Stimulated activated naive CD8-positive, alpha-beta T cell treated with anti-CD3 and anti-CD28 coated beads, Interleukin-15, amount 100 ng/mL, for 72 hours (primary cell): ENCODE measurements around the gene DRGX.

Experiments
- ATAC-seq: fragments of 150-1000 bp; cut with Tn5 transposase; 2 replicates; pipeline ENCODE4 v1.10.0; 2021; ENCODE audit warnings: mild to moderate bottlenecking, moderate library complexity
- DNase-seq, 2 donors: peaks; one replicate each; pipeline ENCODE4 v3.0.0; 2021 to 2022
- H3K27ac Mint-ChIP-seq, 2 donors: one replicate each; pipeline ENCODE4 v1.8.0; 2022; ENCODE audit warnings: mild to moderate bottlenecking in 2 of 2, mixed read lengths in 2 of 2, moderate library complexity in 2 of 2
- H3K27me3 Mint-ChIP-seq: one replicate; pipeline ENCODE4 v1.8.0; 2022; ENCODE audit warnings: mixed read lengths
- H3K4me1 Mint-ChIP-seq: one replicate; pipeline ENCODE4 v1.8.0; 2022; ENCODE audit warnings: mild to moderate bottlenecking, mixed read lengths
- H3K4me3 Mint-ChIP-seq, 2 donors: one replicate each; pipeline ENCODE4 v1.8.0; 2022; ENCODE audit warnings: mild to moderate bottlenecking in 2 of 2, mixed read lengths in 2 of 2, moderate library complexity in 1 of 2
- H3K9me3 Mint-ChIP-seq, 2 donors: one replicate each; pipeline ENCODE4 v1.8.0; 2022; ENCODE audit warnings: mixed read lengths in 2 of 2

Gene DRGX

GRCh38 chr10:49377256-49377655, 18.6 kb downstream of the DRGX start:
- no peak overlapping the region for H3K4me3 Mint-ChIP-seq
- ATAC-seq (no peak), DNase-seq (no peak)
- H3K27ac Mint-ChIP-seq, result no peak overlapping the region
- H3K4me1 Mint-ChIP-seq, result no peaks in the 10 kb centered on the region
- peaks cover 27% of the 10 kb centered on the region for H3K27me3 Mint-ChIP-seq
- no peaks in the 10 kb centered on the region for H3K9me3 Mint-ChIP-seq

GRCh38 chr10:49375611-49376010, 20.3 kb downstream of the DRGX start:
- Mint-ChIP-seq H3K4me1 (no peaks in the 10 kb centered on the region), H3K4me3 (no peak overlapping the region), H3K27me3 (peaks cover 20% of the 10 kb centered on the region), H3K9me3 (no peaks in the 10 kb centered on the region), H3K27ac (no peak overlapping the region)
- ATAC-seq (no peak), DNase-seq (no peak)

GRCh38 chr10:49374740-49375139, 21.1 kb downstream of the DRGX start:
- no peaks in the 10 kb centered on the region for H3K9me3 Mint-ChIP-seq
- peak overlapping the region in 1 of 2 donors; percentile 45 for H3K27ac Mint-ChIP-seq
- peaks cover 26% of the 10 kb centered on the region for H3K27me3 Mint-ChIP-seq
- no peak for DNase-seq
- H3K4me1 Mint-ChIP-seq, result no peaks in the 10 kb centered on the region
- ATAC-seq, result no peak
- no peak overlapping the region for H3K4me3 Mint-ChIP-seq

- H3K9me3 Mint-ChIP-seq, result no peaks in the 10 kb centered on the region
- H3K4me1 Mint-ChIP-seq, result no peaks in the 10 kb centered on the region
- H3K27me3 Mint-ChIP-seq, result peaks cover 26% of the 10 kb centered on the region
- DNase-seq, result no peak
- H3K4me3 Mint-ChIP-seq, result no peak overlapping the region
- no peak for ATAC-seq
- no peak overlapping the region for H3K27ac Mint-ChIP-seq
Measured at GRCh38 chr10:49373361-49373760, 22.5 kb downstream of the DRGX start.

- Mint-ChIP-seq H3K27ac (no peak overlapping the region), H3K4me1 (no peaks in the 10 kb centered on the region), H3K27me3 (peaks cover 24% of the 10 kb centered on the region), H3K9me3 (no peaks in the 10 kb centered on the region), H3K4me3 (no peak overlapping the region)
- ATAC-seq, result no peak
- DNase-seq, result no peak
Measured at GRCh38 chr10:49371967-49372366, 23.9 kb downstream of the DRGX start.

GRCh38 chr10:49370326-49371100, 25.4 kb downstream of the DRGX start:
- no peaks in the 10 kb centered on the region for H3K4me1 Mint-ChIP-seq
- H3K4me3 Mint-ChIP-seq, result no peak overlapping the region
- H3K9me3 Mint-ChIP-seq, result no peaks in the 10 kb centered on the region
- no peak for ATAC-seq
- no peak for DNase-seq
- no peak overlapping the region for H3K27ac Mint-ChIP-seq
- peaks cover 10% of the 10 kb centered on the region for H3K27me3 Mint-ChIP-seq

GRCh38 chr10:49369216-49370162, 26.4 kb downstream of the DRGX start:
- H3K27ac Mint-ChIP-seq, result no peak overlapping the region
- no peak overlapping the region for H3K4me3 Mint-ChIP-seq
- no peaks in the 10 kb centered on the region for H3K4me1 Mint-ChIP-seq
- DNase-seq (no peak), ATAC-seq (no peak)
- H3K27me3 Mint-ChIP-seq, result peaks cover 8% of the 10 kb centered on the region
- no peaks in the 10 kb centered on the region for H3K9me3 Mint-ChIP-seq

GRCh38 chr10:49368256-49368655, 27.6 kb downstream of the DRGX start:
- Mint-ChIP-seq H3K4me3 (no peak overlapping the region), H3K27me3 (peaks cover 8% of the 10 kb centered on the region), H3K27ac (peak overlapping the region in 1 of 2 donors; percentile 43), H3K4me1 (no peaks in the 10 kb centered on the region), H3K9me3 (no peaks in the 10 kb centered on the region)
- ATAC-seq (no peak), DNase-seq (no peak)

GRCh38 chr10:49367600-49367999, 28.3 kb downstream of the DRGX start:
- DNase-seq (no peak), ATAC-seq (no peak)
- no peaks in the 10 kb centered on the region for H3K4me1 Mint-ChIP-seq
- H3K9me3 Mint-ChIP-seq, result no peaks in the 10 kb centered on the region
- peaks cover 12% of the 10 kb centered on the region for H3K27me3 Mint-ChIP-seq
- H3K4me3 Mint-ChIP-seq, result no peak overlapping the region
- no peak overlapping the region for H3K27ac Mint-ChIP-seq

GRCh38 chr10:49366460-49366859, 29.4 kb downstream of the DRGX start:
- ATAC-seq, result no peak
- H3K27ac Mint-ChIP-seq, result no peak overlapping the region
- DNase-seq, result no peak
- H3K9me3 Mint-ChIP-seq, result no peaks in the 10 kb centered on the region
- H3K27me3 Mint-ChIP-seq, result peaks cover 15% of the 10 kb centered on the region
- no peak overlapping the region for H3K4me3 Mint-ChIP-seq
- no peaks in the 10 kb centered on the region for H3K4me1 Mint-ChIP-seq

- no peaks in the 10 kb centered on the region for H3K4me1 Mint-ChIP-seq
- no peak overlapping the region for H3K4me3 Mint-ChIP-seq
- H3K27ac Mint-ChIP-seq, result no peak overlapping the region
- H3K27me3 Mint-ChIP-seq, result peaks cover 15% of the 10 kb centered on the region
- DNase-seq (no peak), ATAC-seq (no peak)
- H3K9me3 Mint-ChIP-seq, result no peaks in the 10 kb centered on the region
Measured at GRCh38 chr10:49365675-49366415, 30.0 kb downstream of the DRGX start.

- Mint-ChIP-seq H3K4me1 (no peaks in the 10 kb centered on the region), H3K27me3 (peaks cover 9% of the 10 kb centered on the region), H3K9me3 (no peaks in the 10 kb centered on the region), H3K4me3 (no peak overlapping the region), H3K27ac (no peak overlapping the region)
- ATAC-seq (no peak), DNase-seq (no peak)
Measured at GRCh38 chr10:49365275-49365674, 30.6 kb downstream of the DRGX start.

GRCh38 chr10:49364747-49365146, 31.1 kb downstream of the DRGX start:
- no peak overlapping the region for H3K4me3 Mint-ChIP-seq
- no peaks in the 10 kb centered on the region for H3K9me3 Mint-ChIP-seq
- H3K27ac Mint-ChIP-seq, result no peak overlapping the region
- no peaks in the 10 kb centered on the region for H3K4me1 Mint-ChIP-seq
- H3K27me3 Mint-ChIP-seq, result peaks cover 7% of the 10 kb centered on the region
- DNase-seq (no peak), ATAC-seq (no peak)

GRCh38 chr10:49364051-49364450, 31.8 kb downstream of the DRGX start:
- Mint-ChIP-seq H3K9me3 (no peaks in the 10 kb centered on the region), H3K4me1 (no peaks in the 10 kb centered on the region), H3K27ac (no peak overlapping the region), H3K27me3 (peaks cover 10% of the 10 kb centered on the region), H3K4me3 (no peak overlapping the region)
- DNase-seq, result no peak
- ATAC-seq, result no peak

- Mint-ChIP-seq H3K27me3 (peaks cover 15% of the 10 kb centered on the region), H3K4me1 (no peaks in the 10 kb centered on the region), H3K27ac (no peak overlapping the region), H3K4me3 (no peak overlapping the region), H3K9me3 (no peaks in the 10 kb centered on the region)
- DNase-seq, result no peak
- no peak for ATAC-seq
Measured at GRCh38 chr10:49363309-49364031, 32.4 kb downstream of the DRGX start.
